Stimulated activated effector memory CD8-positive, alpha-beta T cell treated with anti-CD3 and anti-CD28 coated beads, Interleukin-12 subunit alpha, Interleukin-12 subunit beta, amount 100 ng/mL, for 72 hours (primary cell): ENCODE measurements around the gene RHOC.

Experiments
- ATAC-seq: fragments of 150-1000 bp; cut with Tn5 transposase; 2 replicates; pipeline ENCODE4 v1.10.0; 2021
- DNase-seq, 2 donors: peaks; one replicate each; pipeline ENCODE4 v3.0.0; 2021 to 2022; ENCODE audit warnings: low spot score in 2 of 2
- H3K27ac Mint-ChIP-seq: one replicate; pipeline ENCODE4 v1.8.0; 2022; ENCODE audit warnings: mild to moderate bottlenecking, mixed read lengths
- H3K36me3 Mint-ChIP-seq: one replicate; pipeline ENCODE4 v1.8.0; 2022; ENCODE audit warnings: mild to moderate bottlenecking, mixed read lengths
- H3K4me1 Mint-ChIP-seq: one replicate; pipeline ENCODE4 v1.8.0; 2022; ENCODE audit warnings: mixed read lengths
- H3K4me3 Mint-ChIP-seq: one replicate; pipeline ENCODE4 v1.8.0; 2022; ENCODE audit warnings: mild to moderate bottlenecking, mixed read lengths
- H3K9me3 Mint-ChIP-seq: one replicate; pipeline ENCODE4 v1.8.0; 2022; ENCODE audit warnings: mixed read lengths

Gene RHOC

DNA sequence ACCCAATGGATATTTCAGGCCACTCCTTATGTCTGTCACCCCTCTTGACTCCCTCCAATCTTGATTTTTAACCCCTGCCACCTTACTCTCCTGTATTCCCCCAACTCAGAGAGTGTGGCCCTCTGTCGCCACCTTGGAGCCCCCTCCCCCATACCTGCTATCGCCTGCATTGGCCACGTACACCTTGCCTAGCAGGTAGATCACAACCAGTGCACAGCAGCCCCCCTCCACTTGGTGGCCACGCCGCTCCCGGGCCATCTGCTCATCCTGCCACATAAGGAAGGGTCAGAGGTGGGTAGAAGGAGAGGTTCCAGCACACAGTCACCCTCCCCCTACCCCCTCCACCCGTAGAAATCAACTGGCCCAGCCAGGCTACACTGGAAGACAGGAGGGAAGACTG lies 5.3 kb upstream of the RHOC start:
- ATAC-seq = no peak
- Mint-ChIP-seq H3K9me3 (no peaks in the 10 kb centered on the region), H3K4me1 (peaks cover 41% of the 10 kb centered on the region), H3K4me3 (no peak overlapping the region), H3K27ac (no peak overlapping the region), H3K36me3 (no peaks in the 10 kb centered on the region)
- DNase-seq = no peak

DNA sequence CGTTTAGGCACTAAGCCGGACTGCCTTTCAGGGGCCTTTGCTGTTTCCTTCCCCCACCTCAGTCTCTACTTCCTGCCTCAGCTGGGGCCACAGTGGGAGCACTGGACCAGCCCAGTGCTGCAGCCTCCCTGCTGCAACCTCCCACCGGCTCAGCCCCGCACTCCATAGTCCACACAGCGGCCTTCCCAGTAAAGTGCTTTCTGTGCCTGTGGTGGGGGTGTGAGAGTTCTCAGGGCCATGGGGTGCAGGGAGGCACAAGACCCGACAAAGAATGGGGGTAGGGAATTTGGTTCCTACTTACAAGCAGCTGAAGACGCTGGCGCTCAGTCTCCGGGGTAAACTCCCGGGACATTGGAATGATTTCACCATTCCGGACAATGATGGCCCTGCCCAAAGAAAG lies 4.7 kb upstream of the RHOC start:
- Mint-ChIP-seq H3K4me3 (no peak overlapping the region), H3K36me3 (no peaks in the 10 kb centered on the region), H3K4me1 (peaks cover 36% of the 10 kb centered on the region), H3K27ac (no peak overlapping the region), H3K9me3 (no peaks in the 10 kb centered on the region)
- no peak for ATAC-seq
- DNase-seq = no peak

DNA sequence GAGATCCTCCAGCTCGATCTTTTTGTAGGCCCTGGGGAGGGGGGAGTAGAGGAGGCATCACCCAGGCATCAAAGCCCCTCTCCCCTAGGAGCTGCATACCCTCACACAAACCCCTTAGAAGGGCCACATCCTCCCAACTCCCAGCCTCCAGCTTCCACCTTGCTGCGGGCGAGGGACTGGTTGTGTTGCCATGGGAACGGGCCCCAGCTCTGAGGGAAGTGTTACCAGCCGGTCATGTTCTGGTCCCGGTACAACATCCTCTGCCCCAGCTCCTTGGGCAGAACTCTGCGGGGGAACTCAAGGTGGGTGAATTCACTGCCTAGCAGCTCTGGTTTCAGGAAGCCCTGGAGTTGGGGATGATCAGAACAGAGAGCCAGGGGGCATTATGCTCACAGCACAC lies 4.1 kb upstream of the RHOC start:
- no peak overlapping the region for H3K4me3 Mint-ChIP-seq
- no peaks in the 10 kb centered on the region for H3K9me3 Mint-ChIP-seq
- ATAC-seq (no peak), DNase-seq (no peak)
- H3K4me1 Mint-ChIP-seq = peaks cover 36% of the 10 kb centered on the region
- no peak overlapping the region for H3K27ac Mint-ChIP-seq
- no peaks in the 10 kb centered on the region for H3K36me3 Mint-ChIP-seq

DNA sequence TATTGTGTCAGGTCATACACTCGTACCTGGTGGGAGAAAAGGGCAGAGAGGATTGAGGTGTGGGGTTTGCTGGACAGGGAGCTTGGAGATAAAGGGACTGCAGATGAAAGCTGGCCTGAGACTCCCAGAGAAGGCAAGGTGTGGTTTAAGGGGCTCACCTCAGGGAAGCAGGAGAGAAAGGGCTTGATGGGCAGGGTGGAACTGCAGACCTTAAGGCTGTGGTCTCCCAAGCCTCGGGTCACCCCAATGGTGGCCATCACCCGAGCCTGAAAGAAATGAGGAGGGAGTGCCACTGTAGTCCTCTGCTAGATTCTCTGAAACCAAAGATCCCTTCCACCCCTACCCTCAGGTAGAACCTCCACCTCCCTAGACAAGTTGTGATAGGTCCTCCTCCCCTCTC lies 3.7 kb upstream of the RHOC start:
- Mint-ChIP-seq H3K27ac (no peak overlapping the region), H3K36me3 (no peaks in the 10 kb centered on the region), H3K9me3 (no peaks in the 10 kb centered on the region), H3K4me1 (peaks cover 36% of the 10 kb centered on the region), H3K4me3 (no peak overlapping the region)
- ATAC-seq = no peak
- no peak for DNase-seq

DNA sequence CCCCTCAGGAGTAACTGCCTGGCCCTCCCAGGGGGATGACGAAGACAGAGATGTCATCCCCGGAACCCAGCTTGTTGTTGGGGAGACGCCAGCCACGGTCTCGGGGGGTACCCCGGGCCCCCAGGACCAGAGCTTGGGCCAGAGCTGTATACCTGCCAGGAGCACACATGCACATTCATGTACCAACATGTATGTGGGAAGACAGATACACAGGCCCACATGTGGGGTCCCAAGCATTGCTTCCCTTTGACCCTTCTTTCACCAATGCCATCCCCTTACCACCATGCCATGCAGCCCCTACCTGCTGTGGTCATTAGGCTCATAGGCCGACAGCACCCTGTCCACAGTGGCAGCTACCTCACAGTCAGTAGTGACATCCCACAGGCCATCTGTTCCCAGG lies 3.2 kb upstream of the RHOC start:
- DNase-seq = no peak
- H3K4me1 Mint-ChIP-seq = peaks cover 37% of the 10 kb centered on the region

DNA sequence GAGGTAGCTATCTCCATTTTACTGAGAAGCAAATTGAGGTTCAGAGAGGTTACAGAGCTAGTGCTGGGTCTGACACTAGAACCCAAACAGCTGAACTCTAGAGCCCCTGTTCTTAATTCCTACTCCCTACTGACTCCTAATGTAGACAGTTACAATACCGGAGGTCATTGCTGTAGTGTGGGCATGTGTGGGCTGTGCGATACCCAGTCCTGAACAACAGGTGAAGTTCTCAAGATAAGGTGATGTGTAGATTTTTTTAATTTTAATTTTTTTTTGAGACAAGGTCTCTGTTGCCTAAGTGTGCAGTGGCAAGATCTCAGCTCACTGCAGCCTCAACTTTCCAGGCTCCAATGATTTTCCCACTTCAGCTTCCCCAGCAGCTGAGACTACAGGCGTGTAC lies 1.6 kb upstream of the RHOC start:
- Mint-ChIP-seq H3K27ac (no peak overlapping the region), H3K9me3 (no peaks in the 10 kb centered on the region), H3K4me1 (peaks cover 47% of the 10 kb centered on the region), H3K36me3 (peaks cover 12% of the 10 kb centered on the region), H3K4me3 (peak overlapping the region; percentile 71)
- no peak for ATAC-seq
- no peak for DNase-seq

More for the DNA sequence above, 3.2 kb upstream of the RHOC start:
- peaks cover 2% of the 10 kb centered on the region for H3K36me3 Mint-ChIP-seq
- H3K27ac Mint-ChIP-seq = no peak overlapping the region
- ATAC-seq = no peak
- H3K4me3 Mint-ChIP-seq = no peak overlapping the region
- H3K9me3 Mint-ChIP-seq = no peaks in the 10 kb centered on the region

DNA sequence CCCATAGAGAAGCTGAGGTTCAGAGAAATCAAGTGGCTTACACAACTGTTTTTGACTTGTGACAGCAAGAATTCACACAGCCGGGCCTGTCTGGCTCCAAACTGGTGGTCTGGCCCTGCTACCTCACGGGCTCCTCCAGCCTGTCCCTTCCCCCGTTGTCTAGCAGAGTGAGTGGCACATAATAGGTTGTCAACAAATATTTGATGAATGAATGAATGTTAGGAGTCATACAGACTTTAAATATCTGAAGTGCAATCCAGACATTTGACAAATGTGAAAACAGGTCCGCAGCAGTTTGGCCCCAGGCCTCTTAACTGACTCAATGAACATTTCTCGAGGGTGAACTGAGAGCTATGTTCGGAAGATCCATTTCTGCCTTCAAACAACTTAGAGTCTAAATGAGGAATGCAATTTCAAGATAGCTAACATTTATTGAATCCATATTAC lies 1.1 kb upstream of the RHOC start:
- ATAC-seq = no peak
- Mint-ChIP-seq H3K9me3 (no peaks in the 10 kb centered on the region), H3K27ac (no peak overlapping the region), H3K4me1 (peaks cover 52% of the 10 kb centered on the region), H3K36me3 (peaks cover 16% of the 10 kb centered on the region), H3K4me3 (peak overlapping the region; percentile 71)
- DNase-seq = no peak

DNA sequence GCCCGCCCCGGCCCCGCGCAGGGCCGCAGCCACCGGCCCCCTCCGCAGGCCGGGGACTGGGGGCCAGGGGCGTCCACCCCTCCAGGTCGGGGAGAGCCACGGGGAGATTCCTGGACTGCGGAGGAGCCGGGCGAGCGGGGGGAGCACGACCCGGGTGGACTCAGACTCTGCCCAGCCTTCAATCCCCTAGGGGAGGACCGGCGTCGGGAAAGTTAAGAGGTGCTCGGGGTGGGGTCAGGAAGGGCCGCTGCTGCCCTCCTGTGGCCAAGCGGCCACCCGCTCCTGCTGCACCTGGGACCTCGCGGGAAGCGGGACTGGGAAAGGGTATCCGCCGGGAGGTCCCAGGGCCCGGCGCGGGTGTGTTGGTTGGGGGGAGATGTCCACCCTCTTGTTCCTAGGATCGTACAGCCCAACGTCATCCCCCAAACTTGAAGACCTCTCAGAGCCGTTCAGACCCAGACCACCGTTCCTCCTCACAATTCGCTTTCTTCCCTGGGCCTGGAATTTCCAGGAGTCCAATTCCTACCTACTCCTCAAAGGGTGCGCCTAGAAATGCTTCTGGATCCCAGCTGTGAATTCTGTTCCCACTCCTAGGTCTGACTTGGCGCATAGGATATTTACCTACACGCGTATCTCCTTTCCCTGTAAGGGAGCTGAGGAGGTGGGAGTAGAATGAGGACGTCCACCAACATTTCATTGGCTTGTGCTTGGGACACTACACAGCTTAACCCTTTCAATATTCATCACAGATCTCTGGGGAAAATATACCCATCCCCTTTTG lies 484 bp upstream of the RHOC start:
- Mint-ChIP-seq H3K4me3 (peak overlapping the region; percentile 71), H3K36me3 (peaks cover 23% of the 10 kb centered on the region), H3K9me3 (no peaks in the 10 kb centered on the region), H3K4me1 (peaks cover 55% of the 10 kb centered on the region), H3K27ac (no peak overlapping the region)
- peak; percentile 71 for ATAC-seq
- peak; percentile 70 to 85 for DNase-seq

DNA sequence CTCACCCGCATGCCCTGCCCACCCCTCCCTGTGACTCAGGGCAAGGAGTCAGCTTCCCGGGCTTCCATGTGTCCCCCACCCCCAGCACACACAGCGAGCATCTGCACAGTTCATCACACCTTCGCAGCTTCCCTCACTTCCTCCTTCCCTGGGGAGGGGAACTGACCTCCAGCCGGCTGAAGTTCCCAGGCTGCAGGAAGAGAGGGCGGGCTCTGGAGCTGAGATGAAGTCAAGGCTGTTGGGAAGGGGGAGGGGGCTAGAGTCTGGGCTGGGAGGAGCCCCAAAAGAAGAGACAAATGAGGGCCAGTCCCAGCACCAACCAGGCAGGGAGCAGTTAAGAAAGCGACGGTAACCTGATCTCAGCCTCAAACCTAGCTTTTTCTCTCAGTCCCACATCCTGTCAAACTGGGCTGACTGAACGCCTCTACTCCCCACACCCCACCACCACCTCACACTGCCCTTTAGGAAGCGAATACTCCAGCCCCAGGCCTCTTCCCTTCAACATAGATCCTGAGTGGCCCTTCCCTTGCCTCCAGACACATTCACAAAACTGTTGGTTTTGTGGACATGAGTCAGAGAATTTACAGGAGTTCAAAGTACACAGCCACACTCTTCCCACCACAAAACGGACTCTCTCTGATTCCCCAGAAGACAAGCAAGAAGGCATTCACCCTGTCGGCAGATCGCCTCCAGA lies 1.8 kb downstream of the RHOC start:
- H3K9me3 Mint-ChIP-seq = no peaks in the 10 kb centered on the region
- ATAC-seq = peak; percentile 76
- peak overlapping the region; percentile 71 for H3K4me3 Mint-ChIP-seq
- H3K27ac Mint-ChIP-seq = peak overlapping the region; percentile 84
- peak in 1 of 2 donors; percentile 74 for DNase-seq
- peaks cover 41% of the 10 kb centered on the region for H3K36me3 Mint-ChIP-seq
- peaks cover 78% of the 10 kb centered on the region for H3K4me1 Mint-ChIP-seq

DNA sequence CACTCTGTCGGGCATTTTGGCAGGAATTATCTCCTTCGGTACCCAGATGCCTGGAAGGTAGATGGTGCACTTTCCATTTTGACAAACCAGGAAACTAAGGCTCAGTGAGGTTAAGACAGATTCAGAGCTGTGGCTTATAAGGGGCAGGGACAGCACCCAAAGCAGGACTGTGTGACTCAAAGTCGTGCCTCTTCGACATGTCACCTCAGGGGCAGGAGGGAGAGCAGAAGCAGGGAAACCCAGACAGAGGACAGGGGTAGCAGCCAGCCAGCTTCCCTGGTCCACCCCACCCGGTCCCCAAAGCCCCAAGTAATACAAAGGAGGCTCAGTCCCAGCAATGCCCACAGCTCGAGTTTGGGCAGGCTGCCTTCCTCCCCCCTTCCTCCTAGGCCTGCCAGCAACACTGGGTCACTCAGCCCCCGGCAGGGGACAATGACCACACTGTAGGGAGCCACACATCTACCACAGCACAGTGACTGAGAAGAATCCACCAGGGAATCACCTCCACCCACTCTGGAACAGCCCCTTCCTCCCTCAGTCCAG lies 2.5 kb downstream of the RHOC start:
- ATAC-seq (peak; percentile 74), DNase-seq (no peak)
- peaks cover 78% of the 10 kb centered on the region for H3K4me1 Mint-ChIP-seq
- H3K9me3 Mint-ChIP-seq = no peaks in the 10 kb centered on the region
- H3K4me3 Mint-ChIP-seq = peak overlapping the region; percentile 71
- peak overlapping the region; percentile 84 for H3K27ac Mint-ChIP-seq
- H3K36me3 Mint-ChIP-seq = peaks cover 47% of the 10 kb centered on the region

DNA sequence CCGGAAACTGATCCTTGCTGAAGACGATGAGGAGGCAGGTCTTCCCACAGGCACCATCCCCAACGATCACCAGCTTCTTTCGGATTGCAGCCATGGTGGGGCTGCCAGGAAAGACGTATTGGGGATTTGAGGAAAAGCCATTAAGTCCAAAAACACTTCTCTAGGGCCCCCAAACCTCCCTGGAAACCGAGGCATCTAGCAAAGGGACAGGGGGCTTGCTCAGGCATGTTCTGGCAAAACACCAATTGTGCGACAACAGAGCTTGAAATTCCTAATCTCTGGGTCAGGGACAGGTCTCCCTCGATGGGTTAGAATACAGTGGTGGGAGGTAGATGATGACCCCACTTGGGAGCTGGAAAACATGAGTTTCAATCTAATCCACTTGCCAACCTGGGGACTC lies 3.2 kb downstream of the RHOC start:
- DNase-seq (no peak), ATAC-seq (no peak)
- Mint-ChIP-seq H3K36me3 (peaks cover 52% of the 10 kb centered on the region), H3K9me3 (no peaks in the 10 kb centered on the region), H3K4me3 (peak overlapping the region; percentile 71), H3K27ac (no peak overlapping the region), H3K4me1 (peaks cover 82% of the 10 kb centered on the region)

DNA sequence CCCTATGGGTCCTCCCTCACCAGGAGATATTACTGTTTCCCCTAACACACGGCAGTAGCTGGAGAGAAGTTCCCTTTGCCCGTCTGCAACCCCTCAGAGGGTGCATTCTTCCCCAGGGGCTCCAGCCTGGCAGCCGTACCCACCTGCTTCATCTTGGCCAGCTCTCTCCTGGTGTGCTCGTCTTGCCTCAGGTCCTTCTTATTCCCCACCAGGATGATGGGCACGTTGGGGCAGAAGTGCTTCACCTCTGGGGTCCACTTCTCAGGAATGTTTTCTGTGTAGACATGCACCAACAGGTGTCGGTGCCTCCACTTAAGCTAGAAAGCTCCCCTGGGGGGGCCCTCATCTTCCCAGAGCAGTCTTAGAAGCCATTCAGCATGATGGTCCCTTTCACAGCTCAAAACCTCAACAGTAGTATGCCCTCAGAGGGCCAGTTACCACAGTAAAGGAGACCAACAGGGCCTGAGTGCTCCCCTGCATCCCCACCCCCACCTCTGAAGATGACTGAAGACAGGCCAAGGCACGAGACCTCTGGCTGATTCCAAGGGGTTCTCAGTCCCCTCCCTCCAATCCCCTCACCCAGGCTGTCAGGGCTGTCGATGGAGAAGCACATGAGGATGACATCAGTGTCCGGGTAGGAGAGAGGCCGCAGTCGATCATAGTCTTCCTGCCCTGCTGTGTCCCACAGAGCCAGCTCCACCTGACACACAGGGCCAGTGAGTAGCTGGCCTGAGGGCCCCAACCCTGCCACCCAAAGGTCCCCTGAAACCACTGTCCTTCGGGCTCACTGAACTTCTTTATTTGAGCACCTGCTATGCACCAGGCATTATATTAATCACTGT lies 4.3 kb downstream of the RHOC start:
- Mint-ChIP-seq H3K9me3 (no peaks in the 10 kb centered on the region), H3K27ac (peak overlapping the region; percentile 89), H3K4me1 (peaks cover 82% of the 10 kb centered on the region), H3K36me3 (peaks cover 59% of the 10 kb centered on the region), H3K4me3 (peak overlapping the region; percentile 36)
- DNase-seq (no peak), ATAC-seq (no peak)

DNA sequence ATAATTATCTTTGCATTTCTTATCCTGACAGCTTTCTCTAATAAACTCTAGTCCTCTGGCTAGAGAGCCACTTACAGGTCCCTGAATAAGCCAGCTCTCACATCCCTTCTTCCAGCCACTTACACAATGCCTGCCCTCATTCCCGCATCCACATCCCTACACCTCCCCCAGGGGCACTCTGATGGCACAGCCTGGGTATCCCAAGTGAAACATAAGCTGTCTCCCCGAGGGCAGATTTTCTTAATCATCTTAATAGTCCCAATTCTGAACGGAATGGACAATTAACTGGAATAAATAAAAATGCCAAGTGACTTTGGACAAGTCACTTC lies 4.9 kb downstream of the RHOC start:
- Mint-ChIP-seq H3K4me1 (peaks cover 79% of the 10 kb centered on the region), H3K4me3 (peak overlapping the region; percentile 36), H3K9me3 (no peaks in the 10 kb centered on the region), H3K27ac (peak overlapping the region; percentile 89), H3K36me3 (peaks cover 64% of the 10 kb centered on the region)
- ATAC-seq (no peak), DNase-seq (no peak)

DNA sequence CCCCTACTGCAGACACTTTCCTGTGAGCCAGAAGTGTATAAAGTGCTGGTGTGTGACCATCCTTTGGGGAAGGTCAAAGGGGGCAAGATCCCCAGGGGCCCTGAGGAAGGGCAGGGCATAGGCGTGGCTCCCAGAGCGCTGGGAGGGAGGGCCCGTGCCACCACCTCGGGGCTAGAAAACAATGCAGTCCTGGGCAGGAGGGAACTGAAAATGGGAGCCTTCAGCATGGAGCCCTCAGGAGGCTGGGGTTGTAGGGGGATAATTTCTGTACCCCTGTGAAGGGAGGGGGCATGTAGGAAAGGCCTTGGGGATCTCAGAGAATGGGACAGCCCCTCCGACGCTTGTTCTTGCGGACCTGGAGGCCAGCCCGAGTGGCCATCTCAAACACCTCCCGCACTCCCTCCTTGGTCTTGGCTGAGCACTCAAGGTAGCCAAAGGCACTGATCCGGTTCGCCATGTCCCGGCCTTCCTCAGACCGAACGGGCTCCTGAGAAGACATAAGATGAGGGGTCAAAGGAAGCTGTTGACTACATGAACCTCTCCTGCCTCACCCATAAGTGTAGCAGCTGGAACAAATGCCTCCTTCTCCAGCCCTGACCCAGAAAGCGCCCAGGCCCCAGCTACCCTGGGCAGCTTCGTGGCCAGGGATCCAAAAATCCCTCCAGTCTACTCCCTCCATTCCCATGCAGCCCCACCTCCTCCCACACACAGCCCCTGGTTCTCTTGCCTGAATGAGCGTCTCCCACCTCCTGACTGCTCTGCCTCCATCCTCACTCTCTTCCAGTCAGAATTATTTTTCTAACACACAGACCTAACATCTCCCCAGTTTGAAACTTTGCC lies 5.5 kb downstream of the RHOC start:
- H3K9me3 Mint-ChIP-seq = no peaks in the 10 kb centered on the region
- peaks cover 77% of the 10 kb centered on the region for H3K4me1 Mint-ChIP-seq
- peak overlapping the region; percentile 36 for H3K4me3 Mint-ChIP-seq
- peaks cover 69% of the 10 kb centered on the region for H3K36me3 Mint-ChIP-seq
- H3K27ac Mint-ChIP-seq = peak overlapping the region; percentile 89
- DNase-seq = no peak
- no peak for ATAC-seq
